ENCODE data around the gene MARCHF7.
A peak's percentile ranks its signal among the peaks of the same experiment; 100 is the strongest.
"Not testable (repeated sequence)": the region's sequence is repeated elsewhere in the genome, so short reads cannot be mapped to it uniquely, and the experiment has no call there.

Gene MARCHF7

DNA sequence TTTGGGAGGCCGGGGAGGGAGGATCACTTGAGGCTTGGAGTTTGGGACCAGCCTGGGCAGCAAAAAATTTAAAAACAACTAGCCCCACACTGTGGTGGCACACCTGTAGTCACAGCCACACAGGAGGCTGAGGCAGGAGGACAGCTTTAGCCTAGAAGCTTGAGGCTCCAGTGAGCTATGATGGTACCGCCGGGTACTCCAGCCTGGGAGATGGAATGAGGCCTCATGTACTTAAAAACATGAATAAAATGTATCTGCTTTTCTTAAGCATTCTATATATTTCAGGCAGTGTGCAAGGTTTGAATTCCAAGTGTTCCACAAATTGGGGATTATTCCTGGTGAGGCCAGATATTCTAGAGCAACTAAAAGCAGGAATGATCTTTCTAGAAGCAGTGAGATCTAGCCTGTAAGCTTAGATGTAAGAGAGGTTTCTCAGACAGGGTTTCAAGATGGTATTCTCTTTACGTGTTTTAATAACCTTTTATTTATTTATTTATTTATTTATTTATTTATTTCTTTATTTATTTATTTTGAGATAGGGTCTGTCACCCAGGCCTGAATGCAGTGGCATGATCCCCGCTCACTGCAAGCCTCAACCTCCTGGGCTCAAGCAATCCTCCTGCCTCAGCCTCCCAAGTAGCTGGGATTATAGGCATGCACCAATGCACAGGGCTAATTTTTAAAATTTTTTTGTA lies 4.1 kb upstream of the MARCHF7 start:
- no peak for DNase-seq (ENCODE audit: insufficient read length)

DNA sequence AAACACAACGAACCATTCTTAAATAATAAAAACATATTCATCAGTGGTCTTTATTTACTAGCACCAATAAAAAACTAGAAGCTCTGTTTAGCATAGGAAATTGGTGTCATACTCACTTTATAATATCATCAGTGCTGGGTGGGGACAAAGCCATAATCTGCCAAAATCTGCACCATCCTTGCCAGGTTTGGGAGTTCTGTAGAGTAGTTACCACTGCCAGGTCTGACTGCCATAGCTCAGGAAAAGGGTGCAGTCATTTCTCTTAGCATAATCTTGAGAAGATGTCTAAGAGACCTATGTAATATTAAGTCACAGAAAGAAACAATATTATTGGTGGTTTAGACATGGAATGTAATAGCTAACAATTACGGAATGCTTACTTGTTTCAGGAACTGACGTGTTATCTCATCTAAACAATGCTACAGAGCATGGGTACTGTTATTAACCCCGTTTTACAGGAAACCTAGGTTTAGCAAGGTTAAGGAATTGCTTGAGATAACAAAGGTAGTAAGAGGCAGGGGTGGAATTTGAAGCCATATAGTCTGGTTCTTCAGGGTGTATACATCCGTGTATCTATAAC lies 1.6 kb upstream of the MARCHF7 start:
- TF ChIP-seq POLR2AphosphoS5 (IDR thresholded peaks at IDR 0.05; ENCODE audit: low read depth, low read length) (no peak), TAF1 (IDR thresholded peaks at IDR 0.05; ENCODE audit: borderline replicate concordance, low read depth, low read length) (no peak), POLR2A (IDR thresholded peaks at IDR 0.05; ENCODE audit: low read depth, low read length) (no peak)
- FAIRE-seq = peak; percentile 40
- no peak for DNase-seq (ENCODE audit: insufficient read length)

More for the DNA sequence above, 4.1 kb upstream of the MARCHF7 start:
- no peak for TF ChIP-seq POLR2AphosphoS5 (IDR thresholded peaks at IDR 0.05; ENCODE audit: low read depth, low read length)
- TF ChIP-seq TAF1 (IDR thresholded peaks at IDR 0.05; ENCODE audit: borderline replicate concordance, low read depth, low read length) = no peak
- FAIRE-seq = no peak

DNA sequence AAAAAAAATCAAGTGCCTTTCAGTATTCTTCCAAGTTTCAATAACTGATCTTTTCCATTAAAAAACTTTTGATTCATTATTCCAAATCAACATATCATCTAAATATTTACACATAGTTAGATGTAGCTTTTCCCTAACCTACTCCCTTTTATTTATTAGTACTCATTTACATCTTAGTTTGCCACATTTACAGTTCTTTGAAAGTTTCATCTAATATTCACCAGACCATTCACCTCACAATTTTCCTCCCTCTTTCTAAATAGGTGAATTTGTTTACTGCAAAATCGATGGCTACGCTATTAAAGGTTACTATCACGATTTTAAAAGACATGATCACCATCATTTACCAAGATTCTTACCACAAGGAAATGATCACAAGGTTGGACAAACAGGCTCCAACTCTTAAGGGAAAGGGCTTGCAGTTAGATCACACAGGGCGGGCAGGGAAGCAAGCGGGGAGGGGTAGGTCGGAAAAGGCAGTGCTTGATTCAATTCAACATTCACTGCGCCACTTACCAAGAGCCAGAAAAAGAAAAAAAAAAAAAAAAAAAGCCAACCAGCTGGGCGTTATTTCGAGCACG lies 654 bp upstream of the MARCHF7 start:
- DNase-seq (ENCODE audit: insufficient read length) (no peak), FAIRE-seq (no peak)

DNA sequence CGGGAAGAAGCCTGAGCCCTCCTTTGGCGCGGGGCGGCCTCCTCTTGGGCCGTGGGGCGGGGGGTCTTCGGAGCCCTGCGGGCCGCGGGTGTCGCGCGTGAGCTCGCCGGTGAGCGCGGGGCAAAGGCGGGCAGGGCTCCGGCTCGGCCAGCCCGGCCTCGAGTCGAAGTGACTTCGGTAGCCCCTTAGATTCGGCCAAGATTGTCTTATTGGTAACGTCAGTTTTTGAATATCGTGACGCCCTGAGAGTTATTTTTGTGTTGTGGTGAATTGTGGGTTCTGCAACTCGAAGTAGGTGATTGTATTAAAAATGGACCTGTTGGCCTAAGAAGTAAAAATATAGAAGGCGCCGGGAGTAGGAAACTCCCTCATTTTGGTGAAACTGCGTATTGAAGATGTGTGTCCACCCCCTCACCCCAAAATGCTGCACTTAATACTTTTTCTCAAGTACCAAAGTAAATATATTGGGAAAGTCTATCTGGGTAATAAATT lies 669 bp downstream of the MARCHF7 start:
- TF ChIP-seq TAF1 (IDR thresholded peaks at IDR 0.05; ENCODE audit: borderline replicate concordance, low read depth, low read length) = no peak
- no peak for TF ChIP-seq POLR2AphosphoS5 (IDR thresholded peaks at IDR 0.05; ENCODE audit: low read depth, low read length)
- TF ChIP-seq POLR2A (IDR thresholded peaks at IDR 0.05; ENCODE audit: low read depth, low read length) = no peak; the same call in 1 of the 2 replicates
- FAIRE-seq = no peak
- no peak for DNase-seq (ENCODE audit: insufficient read length)

More for the DNA sequence above, 654 bp upstream of the MARCHF7 start:
- TF ChIP-seq POLR2A (IDR thresholded peaks at IDR 0.05; ENCODE audit: low read depth, low read length) (no peak), POLR2AphosphoS5 (IDR thresholded peaks at IDR 0.05; ENCODE audit: low read depth, low read length) (no peak), TAF1 (IDR thresholded peaks at IDR 0.05; ENCODE audit: borderline replicate concordance, low read depth, low read length) (no peak)

DNA sequence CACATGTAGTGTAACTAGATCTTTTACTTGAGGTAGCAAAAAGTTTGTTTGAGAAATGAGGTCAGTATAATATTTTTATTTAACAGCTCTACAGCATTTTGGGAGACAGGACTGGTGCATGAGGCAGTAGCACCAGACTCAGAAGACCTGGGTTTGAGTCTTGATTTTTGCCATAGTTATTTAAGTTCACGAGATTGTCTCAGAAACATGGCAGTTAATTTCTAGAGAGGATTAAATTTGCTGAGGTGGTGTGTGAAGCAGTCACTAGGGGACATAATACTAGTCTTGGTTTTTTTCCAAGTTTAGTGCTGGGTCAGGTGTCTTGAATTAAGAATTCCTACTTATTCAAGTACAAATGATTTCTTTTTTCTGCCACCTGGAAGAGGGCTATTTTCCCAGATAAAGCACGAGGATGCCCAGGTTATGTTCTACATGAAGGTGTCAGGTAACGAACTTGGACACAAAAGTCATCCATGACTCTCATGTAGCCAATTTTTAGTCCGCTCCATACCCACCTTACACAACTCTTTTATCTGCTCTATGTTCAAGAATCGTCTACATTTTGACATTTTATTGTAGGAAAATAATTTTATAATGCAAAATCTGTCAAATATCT lies 1.4 kb downstream of the MARCHF7 start:
- TF ChIP-seq TAF1 (IDR thresholded peaks at IDR 0.05; ENCODE audit: borderline replicate concordance, low read depth, low read length) = no peak
- no peak for TF ChIP-seq POLR2A (IDR thresholded peaks at IDR 0.05; ENCODE audit: low read depth, low read length)
- TF ChIP-seq POLR2AphosphoS5 (IDR thresholded peaks at IDR 0.05; ENCODE audit: low read depth, low read length) = 0 out of 2 replicates have a peak, but pooled peaks have one; percentile 7
- DNase-seq (ENCODE audit: insufficient read length) (no peak), FAIRE-seq (peak; percentile 33)

DNA sequence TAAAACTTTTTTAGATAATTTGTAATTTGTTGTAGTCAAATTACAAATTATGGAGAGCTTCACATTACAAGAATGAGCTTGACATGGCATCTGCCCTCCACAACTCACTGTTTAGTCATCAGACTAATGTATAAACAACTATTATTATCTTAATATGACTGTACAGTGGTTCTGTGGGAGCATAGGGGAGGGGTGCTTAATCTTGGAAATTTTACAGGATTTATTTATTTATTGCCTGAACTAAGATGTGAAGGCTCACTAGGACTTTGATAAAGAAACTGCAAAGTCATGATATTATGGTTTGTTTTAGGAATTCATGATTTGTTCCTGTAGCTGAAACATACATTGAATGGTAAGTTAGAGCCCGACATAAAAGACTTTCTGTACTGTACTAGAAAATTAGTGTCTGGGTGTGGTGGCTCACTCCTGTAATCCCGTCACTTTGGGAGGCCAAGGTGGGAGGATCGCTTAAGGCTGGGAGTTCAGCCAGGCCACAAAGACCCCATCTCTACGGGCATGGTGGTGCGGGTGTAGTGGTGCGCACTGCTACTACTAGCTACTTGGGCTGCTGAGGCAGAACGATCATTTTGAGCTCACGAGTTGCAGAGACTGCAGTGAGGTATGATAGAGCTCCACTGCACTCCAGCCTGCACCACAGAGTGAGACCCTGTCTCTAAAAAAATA lies 2.1 kb downstream of the MARCHF7 start:
- DNase-seq (ENCODE audit: insufficient read length) (no peak), FAIRE-seq (peak; percentile 27)
- TF ChIP-seq POLR2A (IDR thresholded peaks at IDR 0.05; ENCODE audit: low read depth, low read length) = peak; percentile 47; the same call in 1 of the 2 replicates
- no peak for TF ChIP-seq TAF1 (IDR thresholded peaks at IDR 0.05; ENCODE audit: borderline replicate concordance, low read depth, low read length)

DNA sequence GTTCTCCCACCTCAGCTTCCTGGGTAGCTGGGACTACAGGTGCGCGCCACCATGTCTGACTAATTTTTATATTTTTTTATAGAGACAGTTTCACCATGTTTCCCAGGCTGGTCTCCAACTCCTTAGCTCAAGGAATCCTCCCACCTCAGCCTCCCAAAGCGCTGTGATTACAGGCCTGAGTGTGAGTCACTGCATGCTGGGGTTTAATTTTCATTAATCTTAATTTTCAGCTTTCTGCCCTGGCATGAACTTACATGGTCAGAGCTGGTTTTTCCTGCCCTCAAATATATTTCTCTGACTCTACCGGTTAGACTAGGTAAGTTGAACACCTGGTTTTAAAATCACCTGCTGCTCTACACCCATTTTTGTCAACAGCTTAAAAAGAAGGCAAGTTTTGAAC lies 3.1 kb downstream of the MARCHF7 start:
- no peak for TF ChIP-seq TAF1 (IDR thresholded peaks at IDR 0.05; ENCODE audit: borderline replicate concordance, low read depth, low read length)
- TF ChIP-seq POLR2AphosphoS5 (IDR thresholded peaks at IDR 0.05; ENCODE audit: low read depth, low read length) = no peak
- TF ChIP-seq POLR2A (IDR thresholded peaks at IDR 0.05; ENCODE audit: low read depth, low read length) = no peak
- DNase-seq (ENCODE audit: insufficient read length) (no peak), FAIRE-seq (no peak)

DNA sequence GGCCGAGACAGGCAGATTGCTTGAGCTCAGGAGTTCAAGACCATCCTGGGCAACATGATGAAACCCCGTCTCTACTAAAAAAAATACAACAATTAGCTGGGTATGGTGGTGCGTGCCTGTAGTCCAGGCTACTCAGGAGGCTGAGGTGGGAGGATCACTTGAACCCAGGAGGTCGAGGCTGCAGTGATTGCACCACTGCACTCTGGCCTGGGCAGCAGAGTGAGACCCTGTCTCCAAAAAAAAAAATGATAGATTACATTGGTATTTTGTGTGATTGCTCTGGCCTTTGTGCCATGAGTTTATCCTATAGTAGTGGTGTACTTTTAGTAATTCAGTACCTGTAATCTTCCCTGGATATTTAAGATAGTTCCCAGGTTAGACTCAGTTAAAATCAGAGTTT lies 4.1 kb downstream of the MARCHF7 start:
- DNase-seq (ENCODE audit: insufficient read length); FAIRE-seq: not testable (repeated sequence)

DNA sequence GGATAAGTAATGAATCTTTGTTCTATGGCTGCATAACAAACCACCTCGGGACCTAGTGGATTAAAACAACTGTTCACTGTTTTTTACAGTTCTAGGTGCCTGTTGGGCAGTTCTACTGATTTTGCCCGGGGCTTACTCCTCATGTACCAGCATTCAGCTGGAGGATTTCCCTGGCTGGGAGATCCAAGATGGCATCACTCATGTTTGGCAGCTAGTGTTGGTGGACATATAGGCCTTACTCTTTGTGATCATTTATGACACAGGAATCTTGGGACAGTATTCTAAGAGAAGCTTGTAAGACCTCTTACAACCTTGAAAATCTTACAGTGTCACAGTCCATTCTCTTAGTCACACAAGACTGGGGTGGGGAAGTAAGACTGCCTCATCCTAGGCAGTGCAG lies 4.6 kb downstream of the MARCHF7 start:
- peak; percentile 40 for FAIRE-seq
- DNase-seq (ENCODE audit: insufficient read length) = no peak
- TF ChIP-seq POLR2A (IDR thresholded peaks at IDR 0.05; ENCODE audit: low read depth, low read length) (no peak), POLR2AphosphoS5 (IDR thresholded peaks at IDR 0.05; ENCODE audit: low read depth, low read length) (no peak), TAF1 (IDR thresholded peaks at IDR 0.05; ENCODE audit: borderline replicate concordance, low read depth, low read length) (no peak)

DNA sequence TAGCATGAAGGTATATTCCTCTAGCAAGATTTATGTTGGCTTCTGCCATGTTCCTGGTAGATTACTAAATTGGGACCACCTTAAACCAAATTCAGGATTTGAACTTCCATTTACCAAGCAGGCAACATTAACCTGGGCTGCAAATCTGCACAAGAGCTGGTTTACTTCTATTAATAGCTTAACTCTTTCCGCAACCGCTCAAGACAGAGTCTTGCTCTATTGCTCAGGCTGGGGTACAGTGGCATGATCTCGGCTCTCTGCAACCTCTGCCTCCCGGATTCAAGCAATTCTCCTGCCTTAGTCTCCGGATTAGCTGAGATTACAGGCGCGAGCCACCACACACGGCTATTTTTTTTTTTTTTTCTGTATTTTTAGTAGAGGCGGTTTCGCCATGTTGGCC lies 8.4 kb downstream of the MARCHF7 start:
- TF ChIP-seq POLR2A (IDR thresholded peaks at IDR 0.05; ENCODE audit: low read depth, low read length) (no peak), POLR2AphosphoS5 (IDR thresholded peaks at IDR 0.05; ENCODE audit: low read depth, low read length) (no peak), TAF1 (IDR thresholded peaks at IDR 0.05; ENCODE audit: borderline replicate concordance, low read depth, low read length) (no peak)
- peak; percentile 21 for FAIRE-seq
- no peak for DNase-seq (ENCODE audit: insufficient read length)

DNA sequence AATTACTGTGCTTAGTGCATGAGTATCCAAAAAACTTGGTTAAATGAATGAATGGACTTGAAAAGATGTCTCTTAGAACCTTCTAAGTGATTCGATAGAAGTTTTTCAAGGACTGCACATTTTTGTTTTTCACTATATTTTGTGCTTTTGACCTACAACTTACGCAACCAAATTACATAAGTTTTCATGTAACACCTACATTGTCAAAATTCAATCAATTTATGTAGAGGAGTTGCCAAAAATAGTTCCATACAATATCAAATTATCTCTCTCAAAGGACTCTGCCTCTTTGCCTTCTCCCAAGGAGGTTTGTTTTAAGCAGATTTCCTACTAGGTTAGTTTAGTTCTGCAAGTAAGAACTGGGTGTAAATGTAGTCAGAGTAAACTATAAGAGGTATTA lies 10.3 kb downstream of the MARCHF7 start:
- FAIRE-seq (no peak), DNase-seq (ENCODE audit: insufficient read length) (no peak)
- TF ChIP-seq TAF1 (IDR thresholded peaks at IDR 0.05; ENCODE audit: borderline replicate concordance, low read depth, low read length) = no peak
- no peak for TF ChIP-seq POLR2AphosphoS5 (IDR thresholded peaks at IDR 0.05; ENCODE audit: low read depth, low read length)
- TF ChIP-seq POLR2A (IDR thresholded peaks at IDR 0.05; ENCODE audit: low read depth, low read length) = no peak

DNA sequence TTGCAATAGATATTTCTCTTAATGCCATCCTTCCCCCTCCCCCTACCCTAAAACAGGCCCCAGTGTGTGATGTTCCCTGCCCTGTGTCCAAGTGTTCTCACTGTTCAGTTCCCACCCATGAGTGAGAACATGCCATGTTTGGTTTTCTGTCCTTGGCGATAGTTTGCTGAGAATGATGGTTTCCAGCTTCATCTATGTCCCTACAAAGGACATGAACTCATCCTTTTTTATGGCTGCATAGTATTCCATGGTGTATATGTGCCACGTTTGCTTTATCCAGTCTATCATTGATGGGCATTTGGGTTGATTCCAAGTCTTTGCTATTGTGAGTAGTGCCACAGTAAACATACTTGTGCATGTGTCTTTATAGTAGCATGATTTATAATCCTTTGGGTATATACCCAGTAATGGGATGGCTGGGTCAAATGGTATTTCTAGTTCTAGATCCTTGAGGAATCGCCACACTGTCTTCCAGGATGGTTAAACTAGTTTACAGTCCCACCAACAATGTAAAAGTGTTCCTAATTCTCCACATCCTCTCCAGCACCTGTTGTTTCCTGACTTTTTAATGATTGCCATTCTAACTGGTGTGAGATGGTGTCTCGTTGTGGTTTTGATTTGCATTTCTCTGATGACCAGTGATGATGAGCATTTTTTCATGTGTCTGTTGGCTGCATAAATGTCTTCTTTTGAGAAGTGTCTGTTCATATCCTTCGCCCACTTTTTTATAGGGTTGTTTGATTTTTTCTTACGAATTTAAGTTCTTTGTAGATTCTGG lies 12.7 kb downstream of the MARCHF7 start:
- not testable (repeated sequence) for DNase-seq (ENCODE audit: insufficient read length); FAIRE-seq
